HG02973 (cell line): ENCODE results near the gene PSMG1.
"Not testable (repeated sequence)": the region's sequence is repeated elsewhere in the genome, so short reads cannot be mapped to it uniquely, and the experiment has no call there.

Experiments used
- ATAC-seq: cut with Tn5 transposase; IDR thresholded peaks from one replicate; pipeline ENCODE4 v1.9.1; 2021; ENCODE audit warnings: moderate library complexity; ENCODE audit not compliant: unreplicated experiment

Gene PSMG1

DNA sequence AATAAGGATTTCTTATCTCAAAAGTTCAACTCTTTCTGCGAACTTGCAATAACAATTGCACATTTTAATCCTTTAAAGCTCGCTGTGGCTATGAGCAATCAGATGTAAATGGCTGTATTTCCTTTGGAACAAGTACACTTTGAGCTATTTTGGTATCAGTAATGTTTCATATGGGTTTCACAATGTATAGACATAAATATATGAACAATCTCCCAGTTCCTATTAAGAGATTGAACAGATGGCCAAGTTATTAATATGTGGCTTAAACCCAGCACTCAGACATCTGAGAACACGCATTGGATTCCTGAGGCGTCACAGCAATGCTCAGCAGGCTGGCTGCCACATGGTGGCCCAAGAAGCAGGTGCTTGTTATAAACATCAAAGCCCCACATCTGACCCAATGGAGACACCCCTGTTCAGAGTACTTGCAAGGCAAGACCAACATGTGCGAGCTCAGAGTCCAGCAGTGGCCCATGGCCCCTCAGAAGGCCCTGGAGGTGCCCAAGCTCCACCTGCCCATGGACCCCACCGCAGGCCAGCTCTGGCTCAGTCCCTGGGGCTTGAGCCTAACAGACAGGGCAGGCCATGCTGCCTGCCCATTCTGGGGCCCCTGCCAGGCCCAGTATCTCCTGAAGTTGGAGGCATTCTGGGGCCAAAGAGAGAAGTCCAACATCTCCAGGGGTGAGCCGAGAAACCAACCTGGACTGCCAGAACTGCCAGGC, 23.7 kb downstream of the PSMG1 start:
- ATAC-seq = no peak

- ATAC-seq = not testable (repeated sequence)
Observed at GRCh38 chr21:39157241-39157640, 26.0 kb downstream of the PSMG1 start.

DNA sequence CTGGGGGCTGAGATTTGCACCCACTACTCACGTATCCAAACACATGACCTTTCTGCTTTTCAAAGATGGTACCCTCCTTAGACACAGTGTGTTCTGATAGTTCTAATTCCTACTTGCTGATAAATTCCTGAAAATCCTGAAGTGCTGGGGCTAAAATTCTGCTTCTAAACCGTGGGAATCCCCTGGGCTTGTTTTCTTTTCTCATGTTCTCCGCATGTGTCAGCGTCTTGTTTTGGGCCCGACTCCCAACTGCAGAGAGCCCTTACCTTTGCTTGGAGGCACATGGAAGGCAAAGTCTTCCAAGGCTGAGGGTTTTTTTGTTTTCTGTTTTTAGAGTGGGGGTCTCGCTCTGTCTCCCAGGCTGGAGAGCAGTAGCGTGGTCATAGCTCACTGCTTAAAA, 27.2 kb downstream of the PSMG1 start:
- no peak for ATAC-seq

GRCh38 chr21:39155578-39155977, 27.7 kb downstream of the PSMG1 start:
- ATAC-seq = no peak

DNA sequence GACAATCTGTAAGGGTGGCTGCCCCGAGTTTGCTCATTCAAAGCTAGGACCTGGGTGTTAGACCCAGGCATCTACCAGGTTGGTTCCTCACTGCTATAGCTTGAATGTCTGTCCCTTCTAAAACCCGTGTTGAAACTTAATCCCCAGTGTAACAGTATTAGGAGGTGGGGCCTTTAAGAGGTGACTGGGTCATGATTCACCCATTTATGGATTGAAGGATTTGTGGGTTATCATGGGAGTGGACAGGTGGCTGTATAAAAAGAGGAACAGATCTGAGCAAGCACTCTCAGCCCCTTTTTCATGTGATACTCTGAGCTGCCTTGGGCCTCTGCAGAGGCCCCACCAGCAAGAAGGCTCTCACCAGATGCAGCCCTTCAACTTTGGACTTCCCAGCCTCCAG, 29.4 kb downstream of the PSMG1 start:
- ATAC-seq = no peak

- no peak for ATAC-seq
Observed at GRCh38 chr21:39153373-39153772, 29.9 kb downstream of the PSMG1 start.

DNA sequence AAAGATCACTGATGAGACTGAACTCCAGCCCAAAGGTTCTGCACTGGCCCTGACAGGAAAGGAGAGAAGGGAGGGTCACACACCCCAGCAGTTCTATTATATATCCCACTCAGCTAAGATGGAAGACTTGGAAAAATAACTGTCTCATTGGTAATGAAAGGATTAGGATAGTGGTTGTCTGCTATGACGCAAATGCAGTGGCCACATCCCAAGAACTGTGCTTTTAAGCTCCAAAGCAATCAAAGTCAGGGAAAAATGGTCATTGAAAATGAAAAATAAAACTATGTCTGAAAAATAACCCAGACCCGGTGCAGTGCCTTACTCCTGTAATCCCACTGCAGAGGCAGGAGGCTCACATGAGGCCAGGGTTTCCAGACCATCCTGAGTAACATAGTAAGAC, 31.0 kb downstream of the PSMG1 start:
- ATAC-seq = no peak

DNA sequence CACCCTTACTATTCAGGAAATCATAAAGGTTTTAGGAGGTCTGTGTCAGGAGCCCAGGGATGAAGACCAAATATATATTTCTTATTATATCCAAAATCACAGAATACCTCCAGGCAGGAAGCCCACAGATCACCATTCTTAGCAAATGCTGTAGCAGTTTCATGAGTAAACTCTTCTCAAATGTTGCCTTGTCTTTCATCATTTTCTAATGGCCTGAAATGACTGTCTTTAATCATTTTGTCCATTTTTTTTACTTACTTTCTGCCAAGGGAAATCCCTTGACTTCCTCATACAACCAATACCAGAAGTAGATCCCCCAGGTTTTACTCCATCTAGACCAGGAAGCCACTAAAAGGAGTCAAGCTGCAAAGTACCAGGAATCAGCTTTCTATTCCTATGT, 32.4 kb downstream of the PSMG1 start:
- ATAC-seq = no peak

DNA sequence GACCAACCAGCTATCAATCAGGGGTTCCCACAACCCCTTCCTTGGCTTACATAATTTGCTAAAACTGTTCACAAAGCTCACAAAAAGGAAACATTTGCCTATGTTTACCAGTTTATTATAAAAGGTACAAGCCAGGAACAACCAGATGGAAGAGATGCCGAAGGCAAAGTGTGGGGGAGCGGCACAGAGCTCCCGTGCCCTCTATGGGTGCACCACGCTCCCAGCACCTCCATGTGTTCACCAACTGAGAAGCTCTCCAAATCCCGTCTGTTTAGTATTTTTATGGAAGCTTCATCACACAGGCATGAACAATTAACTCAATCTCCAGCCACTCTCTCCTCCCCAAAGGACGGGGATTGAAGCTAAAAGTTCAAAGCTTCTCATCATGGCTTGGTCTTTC, 32.9 kb downstream of the PSMG1 start:
- no peak for ATAC-seq

GRCh38 chr21:39149882-39150281, 33.4 kb downstream of the PSMG1 start:
- no peak for ATAC-seq

DNA sequence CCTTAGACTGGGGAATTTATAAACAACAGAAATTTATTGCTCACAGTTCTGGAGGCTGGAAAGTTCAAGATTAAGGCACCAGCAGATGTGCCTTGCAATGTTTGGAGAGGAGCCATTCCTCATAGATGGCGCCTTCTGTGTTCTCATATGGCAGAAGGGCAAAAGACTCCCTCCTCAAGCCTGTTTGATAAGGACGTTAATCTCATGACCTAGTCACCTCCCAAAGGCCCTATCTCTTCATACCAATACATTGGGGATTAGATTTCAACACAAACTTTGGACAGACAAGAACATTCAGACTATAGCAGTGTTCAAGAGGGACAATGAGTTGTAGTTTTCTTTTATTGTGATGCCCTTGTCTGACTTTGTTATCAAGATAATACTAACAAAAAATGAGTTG, 34.3 kb downstream of the PSMG1 start:
- ATAC-seq = no peak

GRCh38 chr21:39144191-39144590, 39.1 kb downstream of the PSMG1 start:
- ATAC-seq = no peak

GRCh38 chr21:39142972-39143371, 40.3 kb downstream of the PSMG1 start:
- no peak for ATAC-seq

DNA sequence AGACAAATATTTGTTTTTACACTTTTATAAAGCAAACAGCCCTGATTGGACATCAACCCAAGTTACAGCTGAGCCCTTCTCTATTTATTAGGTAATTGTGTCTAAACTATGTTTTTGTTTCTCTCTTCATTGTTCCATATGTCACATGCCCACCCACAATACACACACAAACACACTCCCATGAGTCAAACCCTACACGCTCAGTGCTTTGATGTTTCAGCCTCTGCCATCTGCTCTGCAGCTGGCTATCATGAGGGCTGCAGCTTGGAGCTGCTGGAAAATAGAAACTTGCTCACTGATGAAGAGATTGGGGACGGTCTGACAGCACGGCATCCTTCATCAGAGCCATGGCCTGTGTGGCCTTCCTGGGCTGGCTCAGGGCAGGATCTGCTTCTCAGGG, 41.7 kb downstream of the PSMG1 start:
- no peak for ATAC-seq

GRCh38 chr21:39137248-39138178, 45.7 kb downstream of the PSMG1 start:
- ATAC-seq = no peak

- ATAC-seq = no peak
Observed at GRCh38 chr21:39136711-39137110, 46.5 kb downstream of the PSMG1 start.

- ATAC-seq = not testable (repeated sequence)
Observed at GRCh38 chr21:39136138-39136537, 47.1 kb downstream of the PSMG1 start.

GRCh38 chr21:39134288-39134810, 48.9 kb downstream of the PSMG1 start:
- no peak for ATAC-seq

DNA sequence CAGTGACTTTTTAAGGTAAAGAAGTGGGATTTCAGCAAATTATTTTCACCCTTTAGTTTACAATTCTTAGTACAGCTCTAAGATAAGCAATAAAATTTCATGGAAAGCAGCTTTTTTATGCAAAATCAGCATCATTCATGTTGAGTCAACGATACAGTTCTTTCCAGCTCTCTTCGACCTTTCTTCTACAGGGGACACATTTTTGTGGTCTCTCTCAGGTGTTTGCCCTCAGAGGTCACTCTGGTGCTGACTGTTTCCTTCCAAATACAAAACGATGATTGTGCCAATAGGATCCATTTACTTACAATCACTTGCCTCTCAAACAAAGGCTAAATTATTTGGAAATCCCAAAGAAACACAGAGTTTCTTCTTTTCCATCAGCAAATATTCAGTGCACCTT, 51.0 kb downstream of the PSMG1 start:
- no peak for ATAC-seq

- no peak for ATAC-seq
Observed at GRCh38 chr21:39131791-39132190, 51.5 kb downstream of the PSMG1 start.

DNA sequence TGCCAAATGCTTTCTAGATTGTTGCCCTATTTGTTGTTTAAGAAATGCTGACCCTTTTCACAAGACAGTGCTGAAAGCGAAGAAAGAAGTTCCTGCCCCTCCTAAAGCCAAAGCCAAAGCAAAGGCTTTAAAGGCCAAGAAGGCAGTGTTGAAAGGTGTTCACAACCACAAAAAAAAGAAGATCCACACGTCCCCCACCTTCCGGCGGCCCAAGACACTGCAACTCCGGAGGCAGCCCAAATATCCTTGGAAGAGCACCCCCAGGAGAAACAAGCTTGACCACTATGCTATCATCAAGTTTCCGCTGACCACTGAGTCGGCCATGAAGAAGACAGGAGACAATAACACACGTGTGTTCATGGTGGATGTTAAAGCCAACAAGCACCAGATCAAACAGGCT, 55.7 kb downstream of the PSMG1 start:
- ATAC-seq = no peak

- ATAC-seq = no peak
Observed at GRCh38 chr21:39126486-39126806, 56.8 kb downstream of the PSMG1 start.
